GM18520 (cell line): ENCODE measurements around the gene PLXNC1.
A peak's percentile ranks its signal among the peaks of the same experiment; 100 is the strongest.

ENCODE experiments used
- ATAC-seq: cut with Tn5 transposase; IDR thresholded peaks from one replicate; pipeline ENCODE4 v1.9.1; 2021; ENCODE audit not compliant: unreplicated experiment

PLXNC1 gene

DNA sequence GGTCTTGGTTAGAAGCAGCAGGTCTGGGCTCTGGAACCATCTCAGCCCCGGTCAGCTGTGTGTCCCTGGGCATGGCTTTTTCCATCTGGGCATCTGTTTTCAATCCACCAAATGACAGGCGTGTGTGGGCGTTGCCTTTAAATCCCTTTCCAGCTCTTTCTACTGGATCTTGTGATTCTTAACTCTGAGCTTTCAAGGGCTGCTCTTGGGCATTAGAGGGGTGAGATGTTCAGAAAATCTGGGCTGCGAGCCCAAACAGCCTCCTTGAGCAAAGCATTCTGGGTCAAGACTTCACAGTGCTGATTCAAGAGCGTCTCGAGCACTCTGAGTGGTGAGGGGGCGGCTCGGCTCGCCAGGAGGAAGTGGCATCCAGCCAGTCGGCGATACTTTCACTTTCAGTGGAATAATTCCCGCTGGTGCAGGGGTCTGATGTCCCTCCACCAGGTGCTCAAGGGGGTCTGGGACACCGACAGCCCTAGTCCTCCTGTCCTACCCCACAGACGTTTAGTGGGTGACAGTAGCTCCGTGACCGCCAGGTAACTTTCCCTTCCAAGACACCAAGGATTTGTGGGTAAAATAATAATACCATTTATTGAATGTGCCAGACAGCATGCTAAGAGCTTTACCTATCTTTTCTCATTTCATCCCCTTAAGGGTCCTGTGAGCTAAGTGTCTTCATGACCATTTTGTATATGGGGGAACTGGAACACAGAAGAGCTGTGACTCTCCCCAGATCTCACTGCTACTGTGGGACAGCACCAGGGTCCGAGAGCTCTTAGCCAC, 114.0 kb downstream of the PLXNC1 start:
- peak; percentile 40 for ATAC-seq

DNA sequence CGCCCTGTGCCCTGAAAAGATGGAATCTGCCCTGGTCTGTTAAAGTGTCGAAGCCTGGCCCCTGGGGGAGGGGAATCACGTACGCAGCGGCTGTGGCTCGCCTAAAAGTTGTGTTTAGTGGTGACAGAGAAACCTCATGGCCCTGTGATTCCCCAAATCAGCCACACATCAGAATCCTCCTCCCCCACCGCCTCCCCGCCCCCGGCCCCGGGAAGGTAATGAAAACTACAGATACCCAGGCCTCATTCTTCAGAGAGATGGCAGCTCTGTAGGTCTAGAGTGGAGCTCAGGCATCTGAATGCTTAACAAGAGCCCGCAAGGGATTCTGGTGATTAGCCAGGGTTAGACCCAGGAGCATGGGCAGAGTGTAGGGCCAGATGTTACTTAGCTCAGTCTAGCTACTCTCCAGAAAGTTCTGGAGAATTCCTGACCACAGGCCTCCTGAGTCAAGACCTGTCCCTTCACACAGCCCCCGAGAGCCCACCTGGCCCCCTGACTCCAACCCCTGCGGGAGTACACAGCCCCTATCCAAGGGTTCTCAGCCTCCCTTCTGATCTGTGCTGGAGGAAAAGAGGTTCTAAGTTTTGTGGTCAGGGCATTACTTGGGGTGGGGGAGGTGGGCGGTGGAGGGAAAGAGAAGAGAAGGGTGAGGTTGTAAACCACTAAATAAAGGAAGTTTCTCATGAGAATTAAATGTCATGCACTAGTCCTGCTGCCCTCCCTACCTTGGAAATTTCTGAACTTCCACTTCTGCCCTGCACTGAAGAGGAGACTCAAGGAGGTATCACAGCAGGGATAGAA, 114.8 kb downstream of the PLXNC1 start:
- ATAC-seq, result peak; percentile 24

DNA sequence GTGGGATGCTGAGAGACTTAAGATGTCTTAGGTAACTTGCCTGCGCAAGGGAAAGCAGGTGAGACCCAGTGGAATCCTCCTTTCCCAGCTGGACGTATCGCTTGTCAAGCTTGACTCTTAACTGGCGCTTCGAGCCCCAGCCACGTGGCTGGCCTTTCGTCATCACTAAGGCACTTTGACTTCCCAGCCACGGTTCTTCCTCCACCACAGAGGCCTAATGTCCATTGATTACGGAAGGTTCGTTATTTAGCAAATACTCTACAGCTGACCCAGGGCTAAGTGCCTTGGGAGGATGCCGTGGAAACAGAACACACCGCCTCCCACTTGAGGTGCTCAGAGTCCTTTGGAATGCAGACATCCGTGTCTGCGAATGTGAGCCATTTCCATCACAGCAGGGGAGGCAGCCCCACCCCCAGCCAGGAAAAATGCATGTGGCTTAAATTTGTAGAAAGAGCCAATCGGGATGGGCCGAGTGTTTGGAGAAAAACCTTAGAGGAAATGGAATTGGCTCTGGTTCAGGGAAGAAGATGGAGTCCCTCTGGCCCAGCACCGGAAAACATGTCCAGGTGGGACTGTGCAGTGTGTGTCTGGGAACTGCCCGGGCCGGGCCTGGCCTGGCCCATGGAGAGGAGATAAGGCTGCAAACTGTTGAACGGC, 115.7 kb downstream of the PLXNC1 start:
- ATAC-seq, result no peak

DNA sequence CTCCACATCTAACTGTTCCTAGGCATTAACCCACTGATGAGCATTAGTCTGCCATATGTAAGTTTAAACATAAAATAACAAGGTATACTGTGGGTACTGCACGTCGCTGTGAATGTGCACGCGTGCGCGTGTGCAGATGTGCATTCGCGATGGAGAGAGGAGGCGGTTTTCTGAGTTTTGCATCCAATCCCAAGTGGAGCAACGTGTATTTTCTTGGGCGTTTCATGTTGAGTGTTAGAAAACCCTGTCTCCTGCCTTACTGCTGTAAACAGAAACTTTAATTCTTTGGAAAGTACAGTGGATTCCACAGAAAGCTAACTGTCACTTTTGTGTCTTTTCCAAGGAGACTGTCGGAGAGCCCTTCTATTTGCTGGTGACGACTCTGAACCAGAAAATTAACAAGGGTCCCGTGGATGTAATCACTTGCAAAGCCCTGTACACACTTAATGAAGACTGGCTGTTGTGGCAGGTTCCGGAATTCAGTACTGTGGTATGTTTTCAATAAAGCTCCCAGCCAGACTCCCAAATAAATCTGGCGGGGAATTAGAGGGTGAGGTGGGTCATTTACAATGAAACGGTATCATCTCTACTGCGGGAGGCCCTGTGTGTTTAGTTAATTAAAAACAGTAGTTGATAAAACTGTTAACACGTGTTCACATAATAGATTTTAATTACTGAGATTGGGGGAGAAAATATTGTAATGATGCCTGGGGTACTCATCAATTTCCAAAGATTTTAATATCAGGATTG, 116.5 kb downstream of the PLXNC1 start:
- ATAC-seq, result no peak

DNA sequence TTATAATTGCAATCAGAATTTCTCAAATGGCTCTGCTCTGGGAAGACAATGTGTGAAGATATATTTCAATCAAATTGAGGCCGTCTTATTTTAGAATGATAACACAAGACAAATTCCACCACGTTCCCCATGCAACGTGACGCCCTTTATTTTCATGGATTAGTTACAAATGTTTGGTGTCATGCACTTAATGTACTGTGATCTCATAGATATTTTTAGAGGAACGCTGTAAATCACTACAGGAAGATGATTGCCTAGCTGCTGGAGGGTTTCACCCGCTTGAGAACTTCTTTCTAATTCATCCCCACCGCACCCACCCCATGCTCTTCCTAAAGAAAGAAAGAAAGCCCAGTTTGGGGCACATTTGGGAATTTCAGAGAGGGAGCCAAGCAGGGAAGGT, 117.2 kb downstream of the PLXNC1 start:
- no peak for ATAC-seq

DNA sequence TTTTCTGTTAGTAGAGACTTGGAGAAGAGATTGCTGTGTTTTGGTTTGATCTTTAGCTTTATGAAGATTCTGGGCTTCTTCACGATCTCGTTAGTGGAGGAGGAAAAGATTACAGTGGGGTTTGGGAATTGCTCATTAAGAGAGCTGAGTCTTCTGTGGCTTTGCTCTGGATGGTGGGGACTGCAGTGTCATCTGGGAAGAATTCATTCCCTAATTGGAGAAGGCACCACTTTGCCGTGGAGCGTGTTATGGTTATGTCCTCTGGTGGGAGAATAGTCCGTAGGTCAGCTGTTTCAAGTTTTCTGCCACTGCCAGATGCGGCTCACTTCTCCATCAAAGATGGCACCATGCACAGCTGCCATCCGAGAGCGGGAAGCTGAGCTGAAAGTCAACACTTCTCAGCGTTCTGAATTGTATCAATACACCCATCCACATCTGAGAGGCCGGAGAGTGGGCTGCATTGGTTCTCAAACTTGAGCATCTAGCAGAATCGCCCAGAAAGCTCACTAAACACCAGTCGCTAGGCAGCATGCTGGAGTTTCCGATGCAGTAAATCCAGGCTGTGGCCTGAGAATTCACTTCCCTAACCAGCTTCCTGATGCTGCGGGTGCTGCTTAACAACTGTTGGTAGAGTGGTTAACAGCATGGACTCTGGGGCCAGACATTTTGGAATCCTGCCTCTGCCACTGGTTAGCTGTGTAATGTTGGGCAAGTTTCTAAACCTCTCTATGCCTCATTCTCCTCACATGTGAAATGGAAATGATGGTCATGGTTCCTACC, 117.8 kb downstream of the PLXNC1 start:
- no peak for ATAC-seq

DNA sequence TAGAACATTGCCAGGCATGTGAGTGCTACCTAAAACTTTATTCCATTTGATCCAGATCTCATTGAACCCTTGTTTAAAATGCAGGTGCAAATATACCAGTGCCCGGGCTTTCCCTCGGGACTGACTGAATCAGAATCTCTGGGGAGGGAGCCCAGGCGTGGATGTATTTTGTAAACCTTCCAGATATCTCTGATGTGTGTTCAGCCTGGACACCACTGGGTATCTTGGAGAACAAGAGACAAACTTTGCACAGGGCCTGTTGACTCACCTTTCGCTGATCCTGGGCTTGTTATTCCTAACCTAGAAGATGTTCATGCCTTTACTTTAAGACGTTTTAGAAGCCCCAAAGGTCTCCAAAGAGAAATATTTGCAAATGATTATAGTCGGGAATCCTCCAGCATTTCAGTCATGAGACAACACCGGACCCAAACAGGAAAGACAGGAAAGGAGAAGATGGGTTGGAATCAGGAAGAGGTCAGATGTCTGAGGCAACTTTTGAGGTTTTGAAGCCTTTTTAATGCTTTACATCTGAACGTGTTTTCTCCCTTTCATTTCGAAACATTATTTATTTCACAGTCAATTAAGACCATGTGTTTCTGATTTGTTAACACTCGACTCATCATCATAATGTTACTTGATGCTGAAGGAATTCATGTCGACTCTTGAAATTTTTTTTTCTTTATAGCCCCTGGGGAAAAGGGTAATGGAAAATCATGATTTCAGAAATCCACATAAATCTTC, 118.6 kb downstream of the PLXNC1 start:
- ATAC-seq, result no peak

DNA sequence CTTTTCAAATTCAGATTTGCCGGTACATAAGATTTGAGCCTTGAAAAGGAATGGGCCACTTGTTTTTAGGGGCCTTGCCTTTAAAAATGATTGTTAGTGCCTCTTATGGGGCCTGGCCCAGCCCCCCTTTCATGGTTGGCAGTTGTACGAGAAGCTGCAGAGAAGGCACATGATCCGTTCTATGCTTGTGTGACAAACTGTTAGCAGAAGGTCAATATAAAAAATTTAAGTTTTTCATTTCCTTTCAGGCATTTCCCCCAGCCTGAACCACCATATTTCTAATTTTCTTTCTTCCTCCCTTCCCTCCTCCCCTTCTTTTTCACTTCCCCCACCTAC, 119.1 kb downstream of the PLXNC1 start:
- no peak for ATAC-seq

DNA sequence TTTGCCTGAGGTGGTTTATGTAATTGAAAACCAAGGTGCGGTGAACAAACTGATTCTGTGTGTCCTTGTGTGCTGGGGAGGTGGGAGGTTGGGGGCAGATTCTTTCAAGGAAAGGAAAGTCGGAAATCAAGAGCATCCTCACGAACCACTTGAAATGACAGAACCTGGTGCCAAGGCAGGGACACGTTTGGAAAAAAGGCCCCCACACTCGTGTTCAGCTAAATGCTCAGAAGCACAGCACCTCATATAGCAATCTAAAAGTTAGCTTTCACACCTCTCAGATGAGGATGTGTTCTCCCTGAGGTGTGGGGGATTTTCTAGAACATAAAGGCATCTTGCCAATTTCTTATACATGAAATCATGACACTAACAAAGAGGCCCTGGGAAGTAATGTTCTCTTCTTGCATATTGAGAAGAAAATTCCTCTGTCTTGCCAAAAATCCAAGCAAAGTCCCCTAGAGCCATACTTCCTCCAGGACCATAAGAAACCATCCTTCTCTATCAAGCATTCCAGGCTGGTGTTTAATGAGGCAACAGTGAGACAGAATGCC, 119.6 kb downstream of the PLXNC1 start:
- ATAC-seq, result no peak

DNA sequence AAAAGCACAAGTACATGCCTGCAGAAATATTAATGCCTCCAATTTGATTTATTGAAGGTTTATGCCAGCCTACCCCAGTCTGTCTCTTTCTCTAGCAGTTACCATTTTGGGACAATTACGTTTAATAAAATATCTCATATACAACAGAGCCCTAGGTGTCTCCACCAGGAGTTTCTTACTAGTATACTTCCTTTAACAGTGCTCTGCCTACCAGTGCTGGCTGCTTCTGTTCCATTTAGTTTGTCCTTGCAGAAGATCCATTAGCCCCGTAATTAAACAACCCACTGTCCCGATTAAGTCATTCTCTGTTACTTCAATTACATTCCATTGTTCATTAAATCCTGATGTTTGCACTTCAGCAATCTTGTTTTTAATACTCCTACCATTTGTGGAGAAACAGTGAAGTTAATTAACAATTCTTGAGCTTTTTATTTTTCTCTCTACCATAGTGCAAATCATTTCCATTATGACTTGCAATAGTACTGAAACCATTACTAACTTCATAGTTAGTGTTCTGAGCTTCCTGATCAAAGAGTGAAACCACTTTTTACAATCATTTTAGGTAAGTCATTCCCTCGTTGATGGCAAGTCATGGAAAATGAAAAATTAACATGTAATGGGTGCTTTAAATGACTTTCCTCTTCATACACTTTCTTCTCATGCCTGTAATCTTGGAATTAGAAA, 121.1 kb downstream of the PLXNC1 start:
- ATAC-seq, result peak; percentile 39

DNA sequence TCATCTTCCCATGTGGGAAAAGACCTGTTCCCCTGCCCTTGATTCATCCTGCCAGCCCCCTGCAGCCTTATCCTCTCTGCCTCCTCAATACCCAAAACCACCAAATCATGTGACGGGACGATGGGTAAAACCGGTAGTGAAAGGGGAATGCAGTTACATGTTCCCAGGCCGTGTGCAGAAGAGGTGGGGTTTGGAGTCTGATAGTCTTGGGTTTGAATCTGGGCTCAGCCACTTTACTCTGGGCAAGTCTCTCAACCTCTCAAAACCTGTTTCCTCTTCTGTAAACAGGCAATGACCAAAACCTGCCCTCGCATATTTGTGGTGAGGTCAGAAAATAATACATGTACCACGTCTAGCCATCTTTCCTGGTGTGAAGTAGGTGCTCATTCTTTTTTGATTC, 123.0 kb downstream of the PLXNC1 start:
- ATAC-seq, result no peak

DNA sequence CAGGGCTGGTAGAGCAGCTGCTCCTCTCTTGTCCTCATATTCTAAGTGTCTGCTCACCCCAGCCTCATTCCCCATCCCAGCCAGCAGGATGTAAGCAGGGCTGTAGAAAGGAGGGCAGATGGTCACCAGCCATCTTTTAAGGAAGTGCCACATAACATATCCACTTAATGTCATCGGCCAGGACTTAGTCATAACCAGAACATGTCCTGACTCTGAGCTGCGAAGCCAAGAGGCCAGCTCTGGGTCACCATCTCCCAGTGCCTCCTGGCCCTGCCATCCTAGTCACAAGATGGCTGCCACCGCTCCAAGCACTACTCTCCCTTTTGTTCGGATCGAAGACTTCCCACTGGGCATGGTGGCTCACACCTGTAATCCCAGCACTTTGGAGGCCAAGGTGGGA, 123.9 kb downstream of the PLXNC1 start:
- no peak for ATAC-seq

DNA sequence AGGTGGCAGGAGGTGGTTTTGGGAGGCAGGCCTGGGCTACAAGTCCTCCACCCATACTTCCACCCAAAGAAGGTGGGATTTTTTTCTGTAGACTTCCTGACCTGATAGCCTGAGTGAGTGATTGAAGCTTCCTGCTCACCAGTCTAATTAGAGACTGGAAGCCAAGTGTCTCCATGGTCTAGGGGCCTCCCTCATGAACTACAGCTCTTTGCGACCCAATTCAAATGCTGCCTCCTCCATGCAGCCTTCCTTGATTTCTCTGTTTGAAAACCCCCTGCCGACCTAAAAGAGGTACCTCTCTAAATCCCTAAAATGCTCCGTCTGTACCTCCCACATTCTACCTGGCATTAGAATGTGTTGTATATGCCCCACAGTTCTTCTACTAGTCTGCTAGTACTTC, 124.9 kb downstream of the PLXNC1 start:
- no peak for ATAC-seq

DNA sequence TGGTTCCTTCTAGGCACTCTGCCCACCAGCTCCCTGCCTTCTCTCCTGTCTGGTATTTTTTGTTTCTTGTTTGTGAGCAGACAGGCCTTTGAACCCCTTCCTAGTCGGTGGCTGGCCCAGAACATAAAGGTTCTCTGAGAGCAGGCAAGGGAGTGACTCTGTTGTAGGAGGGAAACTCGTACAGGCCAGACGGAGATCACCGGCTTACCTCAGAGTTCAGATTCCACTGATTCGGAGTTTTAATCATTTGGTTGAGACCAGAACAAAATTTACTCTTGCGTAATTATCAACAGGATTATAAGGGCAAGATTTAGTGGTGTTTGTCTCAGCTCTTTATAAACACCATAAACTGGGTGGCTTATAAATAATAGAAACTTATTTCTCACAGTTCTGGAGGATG, 128.3 kb downstream of the PLXNC1 start:
- no peak for ATAC-seq

DNA sequence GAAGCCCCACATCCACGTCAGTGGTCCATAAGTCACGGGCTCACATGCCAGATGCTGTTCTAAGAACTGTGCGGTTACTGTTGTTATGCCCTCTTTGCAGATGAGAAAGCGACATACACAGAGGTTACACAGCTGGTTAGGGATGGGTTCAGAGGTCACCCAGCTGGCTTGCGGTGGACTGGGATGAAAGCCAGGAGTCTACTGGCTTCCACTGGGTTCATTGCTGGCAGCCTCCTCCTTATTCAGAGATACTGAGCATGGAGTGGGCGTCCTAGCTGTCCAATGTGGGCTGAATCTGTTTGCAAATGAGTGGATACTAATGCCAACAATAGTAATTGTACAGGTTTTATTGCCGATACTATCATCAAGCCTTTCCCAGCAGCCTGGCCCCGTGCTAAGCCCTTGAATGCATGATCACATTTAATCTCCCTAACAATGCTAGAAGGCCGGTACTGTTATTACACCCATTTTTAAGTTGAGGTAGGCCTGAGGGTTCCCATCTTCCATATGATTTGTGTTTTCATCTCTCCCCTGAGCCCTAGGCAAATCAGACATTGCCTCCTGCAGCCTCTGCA, 129.1 kb downstream of the PLXNC1 start:
- ATAC-seq, result no peak

DNA sequence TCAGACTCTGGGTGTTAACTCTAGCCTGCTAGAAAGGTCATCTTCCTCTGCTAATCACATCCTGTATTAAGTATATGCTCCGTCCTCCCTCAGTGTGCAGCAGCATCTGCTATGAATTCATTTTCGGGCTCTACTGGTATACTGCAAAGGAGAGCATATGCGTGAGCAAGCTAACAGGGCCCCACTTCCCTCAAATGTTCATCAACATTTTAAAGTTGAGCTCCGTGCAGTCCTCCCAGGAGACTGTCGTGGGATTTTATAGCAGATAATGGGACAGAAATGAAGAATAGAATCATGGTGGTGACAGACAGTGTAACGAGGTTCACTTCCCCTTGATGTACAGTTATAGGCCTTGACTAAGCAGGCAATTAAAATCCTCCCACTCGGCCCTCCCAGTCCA, 131.7 kb downstream of the PLXNC1 start:
- ATAC-seq, result no peak

DNA sequence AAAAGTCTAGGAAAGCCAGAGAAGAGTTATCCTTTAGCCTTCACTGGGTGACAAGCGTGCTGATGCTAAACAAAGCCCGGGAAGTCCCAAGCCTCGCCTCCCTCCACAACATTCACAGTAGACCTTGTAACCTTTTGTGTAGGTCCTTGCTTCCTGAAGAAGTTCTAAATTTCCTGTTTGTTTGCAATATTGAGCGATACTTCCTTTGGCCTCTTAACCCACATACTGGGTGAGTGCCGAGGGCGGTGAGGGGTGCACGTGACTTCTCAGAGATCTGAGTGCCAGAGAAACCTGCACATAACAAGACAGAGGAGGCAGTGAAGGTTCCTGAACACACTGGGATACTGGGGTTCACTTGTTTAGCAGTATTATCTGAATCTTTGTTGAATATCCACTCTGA, 134.3 kb downstream of the PLXNC1 start:
- no peak for ATAC-seq

DNA sequence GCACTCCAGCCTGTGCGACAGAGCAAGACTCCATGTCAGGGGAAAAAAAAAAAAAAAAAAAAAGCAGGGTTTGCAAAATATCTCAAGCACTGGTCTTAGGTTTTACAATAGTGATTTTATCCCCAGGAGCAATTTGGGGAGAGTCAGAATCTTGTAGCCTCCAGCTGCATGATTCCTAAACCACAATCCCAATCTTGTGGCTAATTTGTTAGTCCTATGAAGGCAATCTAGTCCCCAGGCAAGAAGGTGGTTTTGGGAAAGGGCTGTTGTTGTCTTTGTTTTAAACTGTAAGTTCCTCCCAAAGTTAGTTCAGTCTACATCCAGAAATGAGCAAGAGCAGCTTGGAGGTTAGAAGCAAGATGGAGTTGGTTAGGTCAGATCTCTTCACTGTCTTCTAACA, 135.7 kb downstream of the PLXNC1 start:
- no peak for ATAC-seq

DNA sequence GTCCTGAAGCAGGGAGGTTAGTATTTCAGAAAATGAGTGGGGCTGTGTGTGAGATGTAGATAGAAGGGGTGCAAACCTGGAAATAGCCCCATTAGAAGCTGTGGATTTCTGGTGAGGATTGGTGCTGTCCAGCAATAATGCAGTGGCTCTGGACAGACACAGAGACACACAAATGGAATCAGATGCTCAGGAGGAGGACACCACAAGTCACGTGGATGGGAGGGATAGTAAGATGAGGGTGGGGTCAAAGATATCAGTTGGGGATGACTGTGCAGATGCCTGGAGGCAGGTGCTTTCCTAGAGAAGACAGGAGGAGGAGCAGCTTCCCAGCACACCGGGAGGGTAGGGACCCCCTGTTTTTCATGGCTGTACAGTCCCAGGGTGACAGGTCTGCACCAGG, 136.5 kb downstream of the PLXNC1 start:
- ATAC-seq, result no peak
